ENCODE data around the gene LRRC8A.

LRRC8A gene

DNA sequence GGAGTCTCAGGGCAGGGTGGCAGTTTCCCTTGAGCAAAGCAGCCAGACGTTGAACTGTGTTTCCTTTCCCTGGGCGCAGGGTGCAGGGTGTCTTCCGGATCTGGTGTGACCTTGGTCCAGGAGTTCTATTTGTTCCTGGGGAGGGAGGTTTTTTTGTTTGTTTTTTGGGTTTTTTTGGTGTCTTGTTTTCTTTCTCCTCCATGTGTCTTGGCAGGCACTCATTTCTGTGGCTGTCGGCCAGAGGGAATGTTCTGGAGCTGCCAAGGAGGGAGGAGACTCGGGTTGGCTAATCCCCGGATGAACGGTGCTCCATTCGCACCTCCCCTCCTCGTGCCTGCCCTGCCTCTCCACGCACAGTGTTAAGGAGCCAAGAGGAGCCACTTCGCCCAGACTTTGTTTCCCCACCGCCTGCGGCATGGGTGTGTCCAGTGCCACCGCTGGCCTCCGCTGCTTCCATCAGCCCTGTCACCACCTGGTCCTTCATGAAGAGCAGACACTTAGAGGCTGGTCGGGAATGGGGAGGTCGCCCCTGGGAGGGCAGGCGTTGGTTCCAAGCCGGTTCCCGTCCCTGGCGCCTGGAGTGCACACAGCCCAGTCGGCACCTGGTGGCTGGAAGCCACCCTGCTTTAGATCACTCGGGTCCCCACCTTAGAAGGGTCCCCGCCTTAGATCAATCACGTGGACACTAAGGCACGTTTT is 35.4 kb downstream of the LRRC8A start:
- no peak overlapping the region for H3K4me3 ChIP-seq (replicated peaks; ENCODE audit: low read depth, low read length)
- peak; percentile 94 for DNase-seq (ENCODE audit: low read depth)
- TF ChIP-seq, protein P1, sequence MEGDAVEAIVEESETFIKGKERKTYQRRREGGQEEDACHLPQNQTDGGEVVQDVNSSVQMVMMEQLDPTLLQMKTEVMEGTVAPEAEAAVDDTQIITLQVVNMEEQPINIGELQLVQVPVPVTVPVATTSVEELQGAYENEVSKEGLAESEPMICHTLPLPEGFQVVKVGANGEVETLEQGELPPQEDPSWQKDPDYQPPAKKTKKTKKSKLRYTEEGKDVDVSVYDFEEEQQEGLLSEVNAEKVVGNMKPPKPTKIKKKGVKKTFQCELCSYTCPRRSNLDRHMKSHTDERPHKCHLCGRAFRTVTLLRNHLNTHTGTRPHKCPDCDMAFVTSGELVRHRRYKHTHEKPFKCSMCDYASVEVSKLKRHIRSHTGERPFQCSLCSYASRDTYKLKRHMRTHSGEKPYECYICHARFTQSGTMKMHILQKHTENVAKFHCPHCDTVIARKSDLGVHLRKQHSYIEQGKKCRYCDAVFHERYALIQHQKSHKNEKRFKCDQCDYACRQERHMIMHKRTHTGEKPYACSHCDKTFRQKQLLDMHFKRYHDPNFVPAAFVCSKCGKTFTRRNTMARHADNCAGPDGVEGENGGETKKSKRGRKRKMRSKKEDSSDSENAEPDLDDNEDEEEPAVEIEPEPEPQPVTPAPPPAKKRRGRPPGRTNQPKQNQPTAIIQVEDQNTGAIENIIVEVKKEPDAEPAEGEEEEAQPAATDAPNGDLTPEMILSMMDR (IDR thresholded peaks at IDR 0.05; ENCODE audit: low read length, missing control alignments), result no peak

- TF ChIP-seq, protein P1 (IDR thresholded peaks at IDR 0.05; ENCODE audit: low read length, missing control alignments), result no peak
- no peak for DNase-seq (ENCODE audit: low read depth)
- no peak overlapping the region for H3K4me3 ChIP-seq (replicated peaks; ENCODE audit: low read depth, low read length)
Measured at GRCh38 chr9:128918921-128919320, 37.0 kb downstream of the LRRC8A start.

GRCh38 chr9:128919402-128920089 is 37.6 kb downstream of the LRRC8A start:
- no peak for DNase-seq (ENCODE audit: low read depth)
- H3K4me3 ChIP-seq (replicated peaks; ENCODE audit: low read depth, low read length), result no peak overlapping the region
- TF ChIP-seq, protein P1 (IDR thresholded peaks at IDR 0.05; ENCODE audit: low read length, missing control alignments), result no peak

DNA sequence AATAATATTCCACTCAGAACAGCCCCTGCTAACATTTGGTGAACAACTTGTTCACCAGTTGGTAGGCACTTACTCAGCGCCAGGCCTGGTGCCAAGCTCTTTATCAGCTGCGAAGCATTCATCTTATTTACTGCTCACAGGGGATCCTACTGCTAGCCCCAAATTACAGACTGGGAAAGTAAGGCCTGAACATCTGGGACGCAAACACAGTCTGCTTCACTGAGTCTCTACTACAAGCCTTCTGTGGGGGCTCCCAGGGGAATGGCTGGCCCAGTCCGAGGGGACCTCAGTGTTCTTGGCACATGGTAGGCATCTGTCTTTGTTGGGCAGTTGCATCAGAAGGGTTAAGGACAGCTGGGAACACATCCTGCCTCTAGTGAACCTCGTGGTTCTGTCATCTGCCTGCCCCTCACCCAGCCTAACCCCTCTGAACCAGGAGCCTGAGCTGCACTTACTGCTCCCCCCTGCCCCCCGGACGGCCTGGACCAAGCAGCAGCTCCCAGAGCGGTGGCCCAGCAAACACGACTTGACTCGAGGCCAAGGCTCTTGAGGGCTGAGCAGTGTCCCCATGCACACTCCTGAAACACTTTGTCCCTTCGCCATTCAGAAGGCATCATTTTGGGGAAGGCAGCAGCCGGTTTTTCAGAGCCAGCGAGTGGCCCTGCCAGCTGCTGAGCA is 38.6 kb downstream of the LRRC8A start, which contains the start of gene PHYHD1:
PHYHD1 (plus strand) TSS at position 602 of the 678 bp plus-strand sequence. CDS start 1,342 bp downstream, outside the sequence.
- peak within 1 kb of the TSS; percentile 55 for H3K4me3 ChIP-seq (replicated peaks; ENCODE audit: low read depth, low read length)
- TF ChIP-seq, protein P1 (IDR thresholded peaks at IDR 0.05; ENCODE audit: low read length, missing control alignments), result no peak
- DNase-seq (ENCODE audit: low read depth), result peak; percentile 63

DNA sequence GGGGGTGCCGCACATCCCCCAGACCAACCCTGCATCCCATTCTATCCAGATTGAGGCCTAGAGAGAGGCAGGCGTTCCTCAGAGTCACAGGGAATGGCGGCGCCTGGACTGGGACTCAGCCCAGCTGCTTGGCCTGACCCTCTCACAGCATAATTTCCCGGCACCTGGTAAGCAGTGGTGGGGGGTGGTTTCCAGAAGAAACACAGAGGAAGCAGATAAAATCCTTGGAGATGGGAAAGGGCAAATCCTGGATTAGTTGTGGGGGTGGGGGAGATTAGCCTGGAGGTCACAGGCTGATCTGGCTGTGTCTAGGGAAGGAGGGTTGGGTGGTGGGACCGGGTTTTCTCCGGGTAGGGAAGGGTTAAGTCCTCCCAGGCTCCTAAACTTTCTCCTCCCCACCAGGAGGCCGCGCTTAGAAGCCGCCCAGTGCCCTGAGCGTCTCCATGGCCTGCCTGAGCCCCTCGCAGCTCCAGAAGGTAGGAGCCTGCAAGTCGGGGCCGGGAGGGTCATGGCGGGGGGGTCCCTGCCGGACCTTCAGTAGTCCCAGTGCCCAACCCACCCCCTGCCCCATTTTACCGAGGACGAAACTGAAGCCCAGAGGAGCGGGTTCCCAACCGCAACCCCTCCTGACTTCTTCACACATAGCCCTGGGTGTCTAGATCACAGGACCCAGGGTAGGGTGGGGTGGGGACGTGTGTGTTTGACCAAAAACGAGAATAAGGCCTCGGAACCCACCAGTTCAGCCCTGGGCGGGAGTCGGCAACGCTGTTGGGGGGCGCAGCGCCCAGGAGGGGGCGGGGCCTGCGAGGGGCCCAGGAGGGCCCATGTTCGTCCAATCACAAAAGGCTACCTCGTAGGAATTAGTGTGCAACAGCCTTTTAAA is 40.2 kb downstream of the LRRC8A start:
- H3K4me3 ChIP-seq (replicated peaks; ENCODE audit: low read depth, low read length), result peak overlapping the region; percentile 55
- DNase-seq (ENCODE audit: low read depth), result peak; percentile 60
- TF ChIP-seq, protein P1 (IDR thresholded peaks at IDR 0.05; ENCODE audit: low read length, missing control alignments), result no peak

GRCh38 chr9:128923493-128923883 is 41.6 kb downstream of the LRRC8A start:
- DNase-seq (ENCODE audit: low read depth), result no peak
- H3K4me3 ChIP-seq (replicated peaks; ENCODE audit: low read depth, low read length), result no peak overlapping the region
- TF ChIP-seq, protein P1 (IDR thresholded peaks at IDR 0.05; ENCODE audit: low read length, missing control alignments), result no peak

Measured in fibroblast of pulmonary artery (primary cell).